ENCODE data around the gene SMAD3. TPM values are rescaled to one million over a fixed set of nuclear protein-coding genes. Genes with fewer than 3 reads are reported as not detected.
A peak's percentile ranks its signal among the peaks of the same experiment; 100 is the strongest.

Gene SMAD3
- total RNA-seq, 4 donors from 2014 or later: 25.9 to 69.4 (median 35.2) TPM

- peak in 1 of 2 donors; percentile 43 for DNase-seq (ENCODE audit: low spot score in 2 of 2)
- TF ChIP-seq POLR2A (IDR thresholded peaks at IDR 0.05): no peak
- TF ChIP-seq CTCF (IDR thresholded peaks at IDR 0.05): no peak
- 93 to 94% methylated on average over 15 of the region's 15 CpGs for WGBS, 2 donors
- H3K4me3 ChIP-seq (ENCODE audit: low read depth, poor library complexity, severe bottlenecking): no peak overlapping the region
- intact Hi-C loops (cut with DNase I; ENCODE audit: low total_unique reads): no loop called here
Measured at GRCh38 chr15:67181221-67181639, 115.8 kb downstream of the SMAD3 start.

- intact Hi-C loops (cut with DNase I; ENCODE audit: low total_unique reads): no loop called here
- 58 to 71% methylated on average over 7 of the region's 7 CpGs for WGBS, 2 donors
- peak in 1 of 2 donors; percentile 89 for DNase-seq (ENCODE audit: low spot score in 2 of 2)
- TF ChIP-seq POLR2A (IDR thresholded peaks at IDR 0.05) (no peak), CTCF (IDR thresholded peaks at IDR 0.05) (no peak)
- no peak overlapping the region for H3K4me3 ChIP-seq (ENCODE audit: low read depth, poor library complexity, severe bottlenecking)
Measured at GRCh38 chr15:67183443-67184169, 118.2 kb downstream of the SMAD3 start.

GRCh38 chr15:67184208-67184925, 119.0 kb downstream of the SMAD3 start:
- H3K4me3 ChIP-seq (ENCODE audit: low read depth, poor library complexity, severe bottlenecking): no peak overlapping the region
- 84 to 85% methylated on average over 18 of the region's 18 CpGs for WGBS, 2 donors
- DNase-seq (ENCODE audit: low spot score in 2 of 2): peak; percentile 12 to 85
- intact Hi-C loops (cut with DNase I; ENCODE audit: low total_unique reads): no loop called here
- no peak for TF ChIP-seq POLR2A (IDR thresholded peaks at IDR 0.05)
- no peak for TF ChIP-seq CTCF (IDR thresholded peaks at IDR 0.05)

- no peak overlapping the region for H3K4me3 ChIP-seq (ENCODE audit: low read depth, poor library complexity, severe bottlenecking)
- intact Hi-C loops (cut with DNase I; ENCODE audit: low total_unique reads): no loop called here
- 72 to 79% methylated on average over 6 of the region's 6 CpGs for WGBS, 2 donors
- TF ChIP-seq CTCF (IDR thresholded peaks at IDR 0.05) (no peak), POLR2A (IDR thresholded peaks at IDR 0.05) (no peak)
- peak in 1 of 2 donors; percentile 78 for DNase-seq (ENCODE audit: low spot score in 2 of 2)
Measured at GRCh38 chr15:67185051-67185450, 119.6 kb downstream of the SMAD3 start.

GRCh38 chr15:67185621-67186225, 120.3 kb downstream of the SMAD3 start:
- intact Hi-C loops (cut with DNase I; ENCODE audit: low total_unique reads): no loop called here
- no peak overlapping the region for H3K4me3 ChIP-seq (ENCODE audit: low read depth, poor library complexity, severe bottlenecking)
- 59 to 62% methylated on average over 9 of the region's 9 CpGs for WGBS, 2 donors
- TF ChIP-seq CTCF (IDR thresholded peaks at IDR 0.05): no peak
- TF ChIP-seq POLR2A (IDR thresholded peaks at IDR 0.05): no peak
- peak in 1 of 2 donors; percentile 83 for DNase-seq (ENCODE audit: low spot score in 2 of 2)
